Panc1 (cell line): Measurements from ENCODE around the gene MRPL55. TPM values are rescaled to one million over a fixed set of nuclear protein-coding genes. Genes with fewer than 3 reads are reported as not detected.

Experiments used
- ATAC-seq: fragments of 200-7000 bp; cut with Tn5 transposase; 2 replicates; pipeline ENCODE4 v1.9.1; 2020; ENCODE audit warnings: mild to moderate bottlenecking, moderate library complexity
- BruUV-seq: library from RNA; stranded (reverse); fragments of 400-500 nt; replicated peaks from 2 replicates; lab custom pipeline; 2021; lab: Mats Ljungman, UMichigan
- CTCF ChIA-PET: fragments of 300-600 bp; sonication (Branson Sonifier 250); formaldehyde crosslinking; loops from one replicate; lab custom pipeline; 2022; ENCODE audit warnings: antibody characterized with exemption; lab: Charles Lee
- POLR2A ChIA-PET: fragments of 300-600 bp; sonication (Branson Sonifier 250); formaldehyde crosslinking; loops from one replicate; lab custom pipeline; 2022; ENCODE audit warnings: antibody characterized with exemption; lab: Charles Lee
- DNase-seq: peaks from one replicate; pipeline ENCODE4 v3.0.0-alpha.2; 2010; ENCODE audit warnings: low read depth, low spot score
- H3K27ac ChIP-seq: 2 replicates; pipeline ENCODE4 v1.5.1; 2011; ENCODE audit warnings: mild to moderate bottlenecking, low read length, inconsistent platforms
- H3K27me3 ChIP-seq: fragments of 200-500 bp; sonication (Bioruptor generic); 2 replicates; pipeline ENCODE4 v1.6.0; 2014; ENCODE audit warnings: low read length, inconsistent platforms; ENCODE audit not compliant: control insufficient read depth, insufficient read depth
- H3K36me3 ChIP-seq: fragments of 200-500 bp; sonication (Bioruptor generic); 2 replicates; pipeline ENCODE4 v1.5.1; 2014; ENCODE audit warnings: inconsistent platforms, mild to moderate bottlenecking, low read length, moderate library complexity; ENCODE audit not compliant: control insufficient read depth, insufficient read depth
- H3K4me1 ChIP-seq: 2 replicates; pipeline ENCODE4 v1.5.1; 2011; ENCODE audit warnings: inconsistent platforms, mild to moderate bottlenecking, low read length, moderate library complexity; ENCODE audit not compliant: control insufficient read depth, insufficient read depth
- H3K4me3 ChIP-seq, 2 experiments: 2 replicates each; pipeline ENCODE4 v1.5.1; 2011 to 2012; ENCODE audit warnings: low read depth in 2 of 2, low read length in 2 of 2, mild to moderate bottlenecking in 2 of 2, inconsistent platforms in 1 of 2, moderate library complexity in 1 of 2
- H3K9me3 ChIP-seq: fragments of 200-500 bp; sonication (Bioruptor generic); 2 replicates; pipeline ENCODE4 v1.5.1; 2014; ENCODE audit warnings: low read depth, mild to moderate bottlenecking, inconsistent platforms, low read length, moderate library complexity; ENCODE audit not compliant: control insufficient read depth, insufficient read depth
- CTCF ChIP-seq: fragments of 450-650 bp; IDR thresholded peaks from 2 replicates; pipeline ENCODE4 v1.5.1; 2017; ENCODE audit warnings: mild to moderate bottlenecking
- POLR2AphosphoS5 ChIP-seq: IDR thresholded peaks from 2 replicates; pipeline ENCODE4 v1.6.1; 2012; ENCODE audit warnings: mild to moderate bottlenecking, low read depth, low read length, moderate library complexity
- REST ChIP-seq, 2 experiments: IDR thresholded peaks; 2 replicates each; pipeline ENCODE4 v1.6.1; 2011 to 2012; ENCODE audit warnings: low read depth in 2 of 2, control low read depth in 1 of 2, low read length in 1 of 2, mild to moderate bottlenecking in 1 of 2, moderate library complexity in 1 of 2; ENCODE audit not compliant: insufficient read depth in 1 of 2
- SIN3A ChIP-seq: IDR thresholded peaks from 2 replicates; pipeline ENCODE4 v1.6.1; 2012; ENCODE audit warnings: low read depth, mild to moderate bottlenecking, low read length, moderate library complexity, borderline replicate concordance; ENCODE audit not compliant: insufficient read depth
- TCF7L2 ChIP-seq: IDR thresholded peaks from 2 replicates; pipeline ENCODE4 v1.6.1; 2011; ENCODE audit warnings: mild to moderate bottlenecking, low read depth, low read length, inconsistent platforms
- in situ Hi-C: cut with HindIII; loops from 2 replicates; pipeline ENCODE4 v1.10.0; 2016; ENCODE audit warnings: low sequenced_read_pairs, low pct_unique_long_range_greater_than_20kb
- intact Hi-C: fragments of 100-400 bp; cut with micrococcal nuclease; formaldehyde crosslinking; loops from one replicate; pipeline ENCODE4 v1.10.0; 2022; ENCODE audit not compliant: unreplicated experiment
- total RNA-seq: library from RNA; stranded (reverse); gene quantifications from one replicate; pipeline ENCODE4 v1.2.1, GENCODE V29; 2021; ENCODE audit not compliant: unreplicated experiment

The MRPL55 gene
- total RNA-seq, 1 experiment from 2014 or later: 53.0 TPM

- CTCF ChIA-PET: interaction anchor here (0.6 to 0.9 kb wide), 2 partner anchors 22 kb away, joined by 3 to 16 read pairs; no protein-coding TSS in a partner anchor
- in situ Hi-C loops (no loop called here), intact Hi-C loops (no loop called here)
- no peak for TF ChIP-seq SIN3A
- no peak for TF ChIP-seq POLR2AphosphoS5
- no peak for TF ChIP-seq REST (IDR thresholded peaks at IDR 0.05; ENCODE audit: insufficient read depth in 1 of 2, low read depth in 2 of 2, low read length in 1 of 2)
- no peak for TF ChIP-seq CTCF
- no peak for TF ChIP-seq TCF7L2
- POLR2A ChIA-PET: interaction anchor here (0.5 kb wide), 1 partner anchor 13 kb away, joined by 6 read pairs; the partner anchor contains the start of gene IBA57
- peaks cover 28% of the 10 kb centered on the region for H3K4me1 ChIP-seq
- H3K36me3 ChIP-seq: no peaks in the 10 kb centered on the region; the same call in 1 of the 2 replicates
- H3K9me3 ChIP-seq: no peaks in the 10 kb centered on the region
- no peak overlapping the region for H3K4me3 ChIP-seq
- ATAC-seq (no peak), DNase-seq (no peak)
- H3K27me3 ChIP-seq: no peaks in the 10 kb centered on the region
- H3K27ac ChIP-seq: no peak overlapping the region
- no TSS peak for BruUV-seq
Measured at GRCh38 chr1:228152097-228152917, 43.2 kb upstream of the MRPL55 start.

- no peaks in the 10 kb centered on the region for H3K27me3 ChIP-seq
- H3K27ac ChIP-seq: no peak overlapping the region
- H3K4me3 ChIP-seq: no peak overlapping the region
- BruUV-seq: no TSS peak
- intact Hi-C loops (no loop called here), in situ Hi-C loops (no loop called here)
- ATAC-seq: peak; percentile 13; the same call in 1 of the 2 replicates
- H3K9me3 ChIP-seq: no peaks in the 10 kb centered on the region
- CTCF ChIA-PET: interaction anchor here (0.9 kb wide), 1 partner anchor 21 kb away, joined by 3 read pairs; no protein-coding TSS in a partner anchor
- peaks cover 28% of the 10 kb centered on the region for H3K4me1 ChIP-seq
- no peak for DNase-seq
- POLR2A ChIA-PET: no interaction called here
- H3K36me3 ChIP-seq: no peaks in the 10 kb centered on the region; the same call in 1 of the 2 replicates
- TF ChIP-seq CTCF (no peak), SIN3A (no peak), REST (IDR thresholded peaks at IDR 0.05; ENCODE audit: insufficient read depth in 1 of 2, low read depth in 2 of 2, low read length in 1 of 2) (no peak), TCF7L2 (no peak), POLR2AphosphoS5 (no peak)
Measured at GRCh38 chr1:228151180-228151925, 42.3 kb upstream of the MRPL55 start.
